H9 (cell line): ENCODE measurements around the gene TTC39C. TPM values are rescaled to one million over a fixed set of nuclear protein-coding genes. Genes with fewer than 3 reads are reported as not detected.

Experiments used
- DNase-seq: peaks from one replicate; pipeline ENCODE4 v3.0.0-alpha.2; 2017
- H2AFZ ChIP-seq: one replicate; pipeline ENCODE4 v1.6.1; 2013; ENCODE audit warnings: mild to moderate bottlenecking, low read length, control low read depth, moderate library complexity
- H2AK5ac ChIP-seq: 2 replicates; pipeline ENCODE4 v1.6.1; 2013; ENCODE audit warnings: low read length, control low read depth, mixed read lengths; ENCODE audit not compliant: insufficient read length
- H2BK120ac ChIP-seq: one replicate; pipeline ENCODE4 v1.6.1; 2013; ENCODE audit warnings: low read depth, mild to moderate bottlenecking, low read length, control low read depth, inconsistent platforms; ENCODE audit not compliant: poor library complexity, severe bottlenecking
- H2BK12ac ChIP-seq: 2 replicates; pipeline ENCODE4 v1.6.1; 2013; ENCODE audit warnings: low read length, control low read depth, mixed read lengths, low read depth; ENCODE audit not compliant: insufficient read length
- H2BK15ac ChIP-seq: 2 replicates; pipeline ENCODE4 v1.6.1; 2013; ENCODE audit warnings: low read depth, low read length, control low read depth
- H2BK20ac ChIP-seq: one replicate; pipeline ENCODE4 v1.6.1; 2013; ENCODE audit warnings: low read depth, mild to moderate bottlenecking, low read length, control low read depth, inconsistent platforms; ENCODE audit not compliant: poor library complexity, severe bottlenecking
- H2BK5ac ChIP-seq: 2 replicates; pipeline ENCODE4 v1.6.1; 2013; ENCODE audit warnings: low read length, control low read depth, mixed read lengths; ENCODE audit not compliant: insufficient read length
- H3K14ac ChIP-seq: 2 replicates; pipeline ENCODE4 v1.6.1; 2013; ENCODE audit warnings: low read length, control low read depth; ENCODE audit not compliant: insufficient read depth
- H3K18ac ChIP-seq: 2 replicates; pipeline ENCODE4 v1.6.1; 2013; ENCODE audit warnings: low read depth, mild to moderate bottlenecking, mixed read lengths, low read length, control low read depth; ENCODE audit not compliant: insufficient read length
- H3K23ac ChIP-seq: 2 replicates; pipeline ENCODE4 v1.6.1; 2013; ENCODE audit warnings: low read length, control low read depth, mixed read lengths, low read depth; ENCODE audit not compliant: insufficient read length
- H3K23me2 ChIP-seq: 2 replicates; pipeline ENCODE4 v1.6.1; 2013; ENCODE audit warnings: low read depth, mild to moderate bottlenecking, mixed read lengths, low read length, control low read depth; ENCODE audit not compliant: insufficient read length, poor library complexity, severe bottlenecking
- H3K27ac ChIP-seq: 2 replicates; pipeline ENCODE4 v1.5.1; 2013; ENCODE audit warnings: low read length, control low read depth, mixed read lengths, low read depth; ENCODE audit not compliant: insufficient read length
- H3K27me3 ChIP-seq: 2 replicates; pipeline ENCODE4 v1.6.1; 2013; ENCODE audit warnings: low read length, control low read depth, inconsistent platforms; ENCODE audit not compliant: insufficient read depth
- H3K4ac ChIP-seq: 2 replicates; pipeline ENCODE4 v1.6.1; 2013; ENCODE audit warnings: low read depth, mild to moderate bottlenecking, control low read depth, inconsistent platforms, low read length, moderate library complexity
- H3K4me1 ChIP-seq: 2 replicates; pipeline ENCODE4 v1.6.1; 2013; ENCODE audit warnings: low read length, control low read depth, inconsistent platforms; ENCODE audit not compliant: insufficient read depth
- H3K4me2 ChIP-seq: 2 replicates; pipeline ENCODE4 v1.6.1; 2013; ENCODE audit warnings: low read length, control low read depth, mixed read lengths; ENCODE audit not compliant: insufficient read length, insufficient read depth
- H3K56ac ChIP-seq: 2 replicates; pipeline ENCODE4 v1.6.1; 2013; ENCODE audit warnings: low read depth, mild to moderate bottlenecking, mixed read lengths, low read length, control low read depth; ENCODE audit not compliant: insufficient read length
- H3K79me1 ChIP-seq: 2 replicates; pipeline ENCODE4 v1.6.1; 2013; ENCODE audit warnings: low read depth, mild to moderate bottlenecking, moderate library complexity, low read length, control low read depth, inconsistent platforms; ENCODE audit not compliant: insufficient read depth, poor library complexity, severe bottlenecking
- H3K79me2 ChIP-seq: 2 replicates; pipeline ENCODE4 v1.6.1; 2013; ENCODE audit warnings: low read length, control low read depth, inconsistent platforms; ENCODE audit not compliant: insufficient read depth
- H3K9ac ChIP-seq: 2 replicates; pipeline ENCODE4 v1.6.1; 2013; ENCODE audit warnings: low read length, control low read depth, mixed read lengths; ENCODE audit not compliant: insufficient read length; ENCODE audit errors: extremely low read depth
- H3K9me3 ChIP-seq: one replicate; pipeline ENCODE4 v1.6.1; 2013; ENCODE audit warnings: low read depth, low read length, inconsistent platforms; ENCODE audit not compliant: control insufficient read depth
- H3T11ph ChIP-seq: one replicate; pipeline ENCODE4 v1.6.1; 2013; ENCODE audit warnings: mild to moderate bottlenecking, low read length, control low read depth, inconsistent platforms
- H4K20me1 ChIP-seq: one replicate; pipeline ENCODE4 v1.6.1; 2013; ENCODE audit not compliant: control insufficient read depth, insufficient read length, insufficient read depth
- H4K5ac ChIP-seq: 2 replicates; pipeline ENCODE4 v1.6.1; 2013; ENCODE audit warnings: low read depth, mild to moderate bottlenecking, mixed read lengths, low read length, control low read depth; ENCODE audit not compliant: insufficient read length
- H4K8ac ChIP-seq: replicated peaks from 2 replicates; pipeline ENCODE4 v1.6.1; 2013; ENCODE audit warnings: low read length, control low read depth, mixed read lengths, low read depth; ENCODE audit not compliant: insufficient read length
- H4K91ac ChIP-seq: 2 replicates; pipeline ENCODE4 v1.6.1; 2013; ENCODE audit warnings: low read depth, mild to moderate bottlenecking, moderate library complexity, mixed read lengths, low read length, control low read depth; ENCODE audit not compliant: insufficient read length
- H3K27ac Mint-ChIP-seq, 3 experiments: 2 replicates in 2 of 3; 3 replicates in 1 of 3; pipeline ENCODE4 v1.8.0; 2020 to 2021; ENCODE audit warnings: mixed read lengths in 3 of 3, mild to moderate bottlenecking in 1 of 3, moderate library complexity in 1 of 3
- H3K27me3 Mint-ChIP-seq: 2 replicates; pipeline ENCODE4 v1.8.0; 2021; ENCODE audit warnings: low read depth, mild to moderate bottlenecking, moderate library complexity, mixed read lengths
- H3K36me3 Mint-ChIP-seq, 3 experiments: 2 replicates in 2 of 3; 3 replicates in 1 of 3; pipeline ENCODE4 v1.8.0; 2020 to 2021; ENCODE audit warnings: low read depth in 3 of 3, mixed read lengths in 3 of 3; ENCODE audit not compliant: insufficient read depth in 1 of 3
- H3K4me1 Mint-ChIP-seq, 2 experiments: 2 replicates each; pipeline ENCODE4 v1.8.0; 2020; ENCODE audit warnings: mixed read lengths in 2 of 2
- H3K4me3 Mint-ChIP-seq, 2 experiments: 2 replicates in 1 of 2; 3 replicates in 1 of 2; pipeline ENCODE4 v1.8.0; 2020 to 2021; ENCODE audit warnings: mild to moderate bottlenecking in 2 of 2, mixed read lengths in 2 of 2, moderate library complexity in 1 of 2
- H3K9me3 Mint-ChIP-seq, 2 experiments: 2 replicates in 1 of 2; 3 replicates in 1 of 2; pipeline ENCODE4 v1.8.0; 2020; ENCODE audit warnings: mild to moderate bottlenecking in 2 of 2, mixed read lengths in 2 of 2, moderate library complexity in 1 of 2
- CTCF ChIP-seq: fragments of 200-600 bp; sonication (generic); conservative IDR thresholded peaks from 3 replicates; pipeline ENCODE4 v1.8.0; 2021; ENCODE audit warnings: antibody characterized with exemption, mild to moderate bottlenecking
- WGBS: extraction: QIAGEN DNeasy Blood & Tissue Kit; methylation state at CpG from one replicate; pipeline ENCODE4 v1.1.7; 2013; ENCODE audit warnings: missing lambda C conversion rate, low lambda C conversion rate, mixed read lengths; ENCODE audit not compliant: insufficient read length; ENCODE audit errors: extremely low coverage; 5-methylcytosine and 5-hydroxymethylcytosine counted together
- total RNA-seq: library from RNA; stranded (reverse); gene quantifications from 2 replicates; pipeline ENCODE4 v1.2.1, GENCODE V29; 2021

Gene TTC39C
- total RNA-seq, 1 experiment from 2014 or later = 18.0 TPM

- no peak for DNase-seq
- no peak overlapping the region for H2AK5ac ChIP-seq
- Mint-ChIP-seq H3K4me3 (no peak overlapping the region), H3K27me3 (no peaks in the 10 kb centered on the region), H3K27ac (no peak overlapping the region), H3K36me3 (no peaks in the 10 kb centered on the region), H3K4me1 (peaks cover 1 to 4% of the 10 kb centered on the region in 2 experiments; a peak in 3 of 4 replicates), H3K9me3 (no peaks in the 10 kb centered on the region)
- no peak for TF ChIP-seq CTCF
- no peak overlapping the region for H3K18ac ChIP-seq
- no peaks in the 10 kb centered on the region; the same call in 1 of the 2 replicates for H3K4me1 ChIP-seq
- H3K9me3 ChIP-seq = no peaks in the 10 kb centered on the region
- no peaks in the 10 kb centered on the region for H4K20me1 ChIP-seq
- no peak overlapping the region for H2BK120ac ChIP-seq
- H4K91ac ChIP-seq = no peak overlapping the region
- peaks cover 33% of the 10 kb centered on the region; the same call in 1 of the 2 replicates for H3K79me2 ChIP-seq
- H3K23ac ChIP-seq = no peak overlapping the region
- no peaks in the 10 kb centered on the region for H3K79me1 ChIP-seq
- H3K14ac ChIP-seq = no peak overlapping the region
- no peak overlapping the region for H2BK20ac ChIP-seq
- no peaks in the 10 kb centered on the region for H3K27me3 ChIP-seq
- no peak overlapping the region for H2BK5ac ChIP-seq
- H3T11ph ChIP-seq = no peak overlapping the region
- no peaks in the 10 kb centered on the region for H3K23me2 ChIP-seq
- H3K4me2 ChIP-seq = no peak overlapping the region
- H3K9ac ChIP-seq = no peak overlapping the region
- no peak overlapping the region for H4K5ac ChIP-seq
- no peak overlapping the region for H2BK15ac ChIP-seq
- H3K4ac ChIP-seq = no peak overlapping the region
- no peak overlapping the region for H2BK12ac ChIP-seq
- no peak overlapping the region for H4K8ac ChIP-seq
- H3K56ac ChIP-seq = no peak overlapping the region
- H2AFZ ChIP-seq = no peak overlapping the region
- no peak overlapping the region for H3K27ac ChIP-seq
- WGBS = no CpG with 5 or more reads among the region's 4 CpGs
Observed at GRCh38 chr18:24035316-24035715, 20.8 kb downstream of the TTC39C start.
